SU-DHL-6 (cell line): Measurements from ENCODE around the gene LRIG1.

Experiments used
- EZH2phosphoT487 ChIP-seq: fragments of 200-600 bp; sonication (generic), shearing (Covaris generic); conservative IDR thresholded peaks from 2 replicates; pipeline ENCODE4 v1.6.1; 2018; ENCODE audit warnings: mild to moderate bottlenecking, antibody characterized with exemption, low read length, moderate library complexity, mixed read lengths
- TF ChIP-seq, protein P1 (sequence below): fragments of 200-600 bp; sonication (generic); IDR thresholded peaks from one replicate; pipeline ENCODE4 v1.5.1; 2017; ENCODE audit warnings: antibody characterized with exemption, mild to moderate bottlenecking, low read length, moderate library complexity; ENCODE audit not compliant: insufficient read depth, poor library complexity, severe bottlenecking

GRCh38 chr3:66481071-66482017, 19.5 kb downstream of the LRIG1 start:
- TF ChIP-seq, protein P1, sequence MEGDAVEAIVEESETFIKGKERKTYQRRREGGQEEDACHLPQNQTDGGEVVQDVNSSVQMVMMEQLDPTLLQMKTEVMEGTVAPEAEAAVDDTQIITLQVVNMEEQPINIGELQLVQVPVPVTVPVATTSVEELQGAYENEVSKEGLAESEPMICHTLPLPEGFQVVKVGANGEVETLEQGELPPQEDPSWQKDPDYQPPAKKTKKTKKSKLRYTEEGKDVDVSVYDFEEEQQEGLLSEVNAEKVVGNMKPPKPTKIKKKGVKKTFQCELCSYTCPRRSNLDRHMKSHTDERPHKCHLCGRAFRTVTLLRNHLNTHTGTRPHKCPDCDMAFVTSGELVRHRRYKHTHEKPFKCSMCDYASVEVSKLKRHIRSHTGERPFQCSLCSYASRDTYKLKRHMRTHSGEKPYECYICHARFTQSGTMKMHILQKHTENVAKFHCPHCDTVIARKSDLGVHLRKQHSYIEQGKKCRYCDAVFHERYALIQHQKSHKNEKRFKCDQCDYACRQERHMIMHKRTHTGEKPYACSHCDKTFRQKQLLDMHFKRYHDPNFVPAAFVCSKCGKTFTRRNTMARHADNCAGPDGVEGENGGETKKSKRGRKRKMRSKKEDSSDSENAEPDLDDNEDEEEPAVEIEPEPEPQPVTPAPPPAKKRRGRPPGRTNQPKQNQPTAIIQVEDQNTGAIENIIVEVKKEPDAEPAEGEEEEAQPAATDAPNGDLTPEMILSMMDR, result no peak
- TF ChIP-seq EZH2phosphoT487, result no peak
